Motor neuron (in vitro differentiated cells): ENCODE results near the gene EPAS1. TPM values are rescaled to one million over a fixed set of nuclear protein-coding genes. Genes with fewer than 3 reads are reported as not detected.
A peak's percentile ranks its signal among the peaks of the same experiment; 100 is the strongest.

Experiments used
- ATAC-seq, 8 experiments: fragments of 200-7000 bp; cut with Tn5 transposase; replicated peaks in 6 of 8; 2 replicates each; pipeline ENCODE4 v1.8.0; 2021; ENCODE audit warnings: mild to moderate bottlenecking in 8 of 8, moderate library complexity in 8 of 8
- H3K27ac ChIP-seq, 2 donors: fragments of 250-450 bp; sonication (Bioruptor Pico); 2 replicates each; pipeline ENCODE4 v1.9.0; 2021; ENCODE audit warnings: antibody characterized with exemption in 2 of 2, mild to moderate bottlenecking in 2 of 2, moderate library complexity in 1 of 2
- H3K4me1 ChIP-seq, 2 donors: fragments of 250-450 bp; sonication (Bioruptor Pico); replicated peaks in 1 of 2; 2 replicates each; pipeline ENCODE4 v1.6.1; 2021; ENCODE audit warnings: antibody characterized with exemption in 2 of 2, mild to moderate bottlenecking in 2 of 2, moderate library complexity in 1 of 2
- H3K4me3 ChIP-seq, 5 donors: fragments of 250-450 bp; sonication (Bioruptor Pico); 2 replicates each; pipeline ENCODE4 v1.9.0; 2021; ENCODE audit warnings: antibody characterized with exemption in 5 of 5, mild to moderate bottlenecking in 5 of 5, moderate library complexity in 4 of 5
- WGBS, 10 experiments: fragments of 450-650 bp; shearing (Covaris generic); methylation state at CpG; one replicate each; pipeline ENCODE4 v1.0.0; 2022; 5-methylcytosine and 5-hydroxymethylcytosine counted together
- in situ Hi-C, 9 experiments: fragments of 400-800 bp; cut with MboI; loops; one replicate each; pipeline ENCODE4 v1.15.0; 2021; ENCODE audit warnings: low sequenced_read_pairs in 9 of 9, low pct_unique_long_range_greater_than_20kb in 2 of 9; ENCODE audit not compliant: unreplicated experiment in 9 of 9
- total RNA-seq, 8 experiments: library from RNA; unstranded; fragments of 300-600 nt; gene quantifications; 2 replicates each; pipeline versions ENCODE4 v1.2.3 to v1.2.4, GENCODE V29; 2022

The EPAS1 gene
- total RNA-seq, 8 experiments from 2014 or later, result 0.11 to 6.9 (median 1.7) TPM

- Histone ChIP-seq H3K4me1 (peaks cover 0 to 4% of the 10 kb centered on the region in 2 donors), H3K27ac (no peak overlapping the region), H3K4me3 (no peak overlapping the region)
- 71 to 100% (median 93%) methylated on average over 1 to 3 of the region's 5 CpGs; no CpG with 5 or more reads in 4 of the 10 experiments for WGBS, 10 experiments
- in situ Hi-C loops, result loop anchor here in 1 of 9 experiments (25.0 kb wide), 1 partner anchor 357 kb away; no protein-coding TSS in a partner anchor
- no peak for ATAC-seq
Measured at GRCh38 chr2:46369783-46370182, 72.6 kb downstream of the EPAS1 start.

- no peak overlapping the region for H3K4me3 ChIP-seq
- H3K4me1 ChIP-seq, result peaks cover 0 to 4% of the 10 kb centered on the region in 2 donors
- in situ Hi-C loops, result loop anchor here in 1 of 9 experiments (25.0 kb wide), 1 partner anchor 360 kb away; no protein-coding TSS in a partner anchor
- WGBS, 10 experiments, result 43 to 100% (median 100%) methylated on average over 1 of the region's 1 CpG; no CpG with 5 or more reads in 5 of the 10 experiments
- no peak for ATAC-seq
- no peak overlapping the region for H3K27ac ChIP-seq
Measured at GRCh38 chr2:46371854-46372253, 74.6 kb downstream of the EPAS1 start.

- in situ Hi-C loops, result loop anchor here in 1 of 9 experiments (25.0 kb wide), 1 partner anchor 360 kb away; no protein-coding TSS in a partner anchor
- 56 to 100% (median 78%) methylated on average over 1 to 2 of the region's 2 CpGs; no CpG with 5 or more reads in 3 of the 10 experiments for WGBS, 10 experiments
- H3K4me1 ChIP-seq, result peaks cover 0 to 4% of the 10 kb centered on the region in 2 donors
- no peak for ATAC-seq
- no peak overlapping the region for H3K27ac ChIP-seq
- H3K4me3 ChIP-seq, result no peak overlapping the region
Measured at GRCh38 chr2:46372475-46372874, 75.3 kb downstream of the EPAS1 start.

GRCh38 chr2:46373238-46373637, 76.0 kb downstream of the EPAS1 start:
- in situ Hi-C loops, result loop anchor here in 1 of 9 experiments (25.0 kb wide), 1 partner anchor 361 kb away; no protein-coding TSS in a partner anchor
- no peak for ATAC-seq
- 48 to 100% (median 80%) methylated on average over 1 to 4 of the region's 4 CpGs for WGBS, 10 experiments
- no peak overlapping the region for H3K27ac ChIP-seq
- H3K4me1 ChIP-seq, result peaks cover 0 to 4% of the 10 kb centered on the region in 2 donors
- no peak overlapping the region for H3K4me3 ChIP-seq

GRCh38 chr2:46375566-46376125, 78.4 kb downstream of the EPAS1 start:
- in situ Hi-C loops, result no loop called here
- no peak for ATAC-seq
- WGBS, 10 experiments, result 70 to 100% (median 82%) methylated on average over 1 to 4 of the region's 12 CpGs; no CpG with 5 or more reads in 4 of the 10 experiments
- peaks cover 0 to 4% of the 10 kb centered on the region in 2 donors for H3K4me1 ChIP-seq
- no peak overlapping the region for H3K4me3 ChIP-seq
- no peak overlapping the region for H3K27ac ChIP-seq

GRCh38 chr2:46376586-46376985, 79.4 kb downstream of the EPAS1 start:
- Histone ChIP-seq H3K4me3 (no peak overlapping the region), H3K4me1 (peaks cover 0 to 4% of the 10 kb centered on the region in 2 donors), H3K27ac (no peak overlapping the region)
- WGBS, 10 experiments, result 30 to 80% methylated on average over 2 of the region's 7 CpGs; no CpG with 5 or more reads in 8 of the 10 experiments
- no peak for ATAC-seq
- in situ Hi-C loops, result no loop called here

GRCh38 chr2:46377101-46377581, 79.9 kb downstream of the EPAS1 start:
- Histone ChIP-seq H3K4me3 (no peak overlapping the region), H3K27ac (no peak overlapping the region), H3K4me1 (peaks cover 0 to 4% of the 10 kb centered on the region in 2 donors)
- in situ Hi-C loops, result no loop called here
- WGBS, 10 experiments, result 70 to 100% (median 87%) methylated on average over 2 to 9 of the region's 12 CpGs; no CpG with 5 or more reads in 3 of the 10 experiments
- no peak for ATAC-seq

- WGBS, 10 experiments, result 60 to 100% (median 72%) methylated on average over 1 to 7 of the region's 16 CpGs; no CpG with 5 or more reads in 2 of the 10 experiments
- Histone ChIP-seq H3K4me3 (no peak overlapping the region), H3K27ac (no peak overlapping the region), H3K4me1 (no peaks in the 10 kb centered on the region)
- no peak for ATAC-seq
- in situ Hi-C loops, result no loop called here
Measured at GRCh38 chr2:46377666-46378560, 80.7 kb downstream of the EPAS1 start.

GRCh38 chr2:46378616-46379015, 81.4 kb downstream of the EPAS1 start:
- ATAC-seq, result no peak
- WGBS, 10 experiments, result 17 to 100% (median 67%) methylated on average over 1 to 3 of the region's 3 CpGs; no CpG with 5 or more reads in 6 of the 10 experiments
- H3K4me1 ChIP-seq, result no peaks in the 10 kb centered on the region
- in situ Hi-C loops, result no loop called here
- H3K4me3 ChIP-seq, result no peak overlapping the region
- no peak overlapping the region for H3K27ac ChIP-seq

- H3K4me1 ChIP-seq, result no peaks in the 10 kb centered on the region
- H3K27ac ChIP-seq, result no peak overlapping the region
- 0 to 88% (median 79%) methylated on average over 1 to 8 of the region's 9 CpGs; no CpG with 5 or more reads in 2 of the 10 experiments for WGBS, 10 experiments
- in situ Hi-C loops, result no loop called here
- no peak overlapping the region for H3K4me3 ChIP-seq
- ATAC-seq, result peak; percentile 27 to 73 (median 52)
Measured at GRCh38 chr2:46379213-46380037, 82.2 kb downstream of the EPAS1 start.

- Histone ChIP-seq H3K4me3 (no peak overlapping the region), H3K27ac (no peak overlapping the region), H3K4me1 (no peaks in the 10 kb centered on the region)
- WGBS, 10 experiments, result 40 to 89% (median 84%) methylated on average over 1 to 12 of the region's 22 CpGs; no CpG with 5 or more reads in 4 of the 10 experiments
- in situ Hi-C loops, result no loop called here
- ATAC-seq, result no peak
Measured at GRCh38 chr2:46380038-46380940, 83.1 kb downstream of the EPAS1 start.
